CD4-positive, alpha-beta T cell treated with Interleukin-17A for 4 hours (primary cell): ENCODE measurements around the gene TCIRG1.
A peak's percentile ranks its signal among the peaks of the same experiment; 100 is the strongest.

Source experiments
- DNase-seq: peaks from one replicate; pipeline ENCODE4 v3.0.0-alpha.2; 2020; ENCODE audit warnings: mixed read lengths

The TCIRG1 gene

DNA sequence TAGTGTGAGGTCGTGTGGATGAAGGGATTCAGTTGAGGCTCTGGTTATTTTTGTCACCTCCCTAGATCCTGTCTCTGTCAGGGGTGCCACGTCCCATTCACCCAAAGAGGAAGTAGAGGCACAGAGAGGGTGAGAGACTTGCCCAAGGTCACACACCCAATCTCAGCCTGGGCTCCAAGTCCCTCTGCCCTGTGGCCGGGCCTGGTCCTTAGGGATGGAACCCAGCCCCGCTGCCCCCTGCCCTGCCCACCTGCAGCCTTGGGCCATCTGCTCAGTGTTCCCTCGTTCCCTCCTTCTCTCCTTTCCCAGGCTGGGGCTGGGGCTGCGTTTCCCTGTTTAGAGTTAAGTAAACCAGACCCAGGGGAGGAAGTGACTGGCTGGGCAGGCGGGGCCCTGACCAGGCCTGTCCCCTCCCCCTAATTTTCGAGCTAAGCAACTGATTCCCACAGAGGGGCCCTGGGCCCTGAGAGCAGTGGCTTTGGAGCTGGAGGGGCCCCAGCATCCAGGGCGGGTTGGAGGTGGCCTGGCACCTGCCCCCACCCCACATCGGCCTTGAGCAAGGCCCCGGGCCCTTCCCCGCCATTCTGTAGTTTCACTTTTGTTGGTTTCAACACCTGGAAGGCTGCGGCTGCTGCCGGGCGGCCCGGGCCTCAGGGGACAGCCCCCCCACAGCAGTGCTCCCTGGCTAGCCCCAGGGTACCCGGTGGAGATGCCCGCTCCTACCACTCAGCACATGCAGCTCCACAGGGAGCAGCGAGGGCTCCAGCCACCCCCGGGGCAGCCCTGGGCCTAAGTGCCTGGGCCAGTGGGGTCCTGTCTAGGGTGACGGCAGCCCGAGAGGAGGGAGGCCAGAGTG, 1.5 kb downstream of the TCIRG1 start:
- DNase-seq = peak; percentile 57

DNA sequence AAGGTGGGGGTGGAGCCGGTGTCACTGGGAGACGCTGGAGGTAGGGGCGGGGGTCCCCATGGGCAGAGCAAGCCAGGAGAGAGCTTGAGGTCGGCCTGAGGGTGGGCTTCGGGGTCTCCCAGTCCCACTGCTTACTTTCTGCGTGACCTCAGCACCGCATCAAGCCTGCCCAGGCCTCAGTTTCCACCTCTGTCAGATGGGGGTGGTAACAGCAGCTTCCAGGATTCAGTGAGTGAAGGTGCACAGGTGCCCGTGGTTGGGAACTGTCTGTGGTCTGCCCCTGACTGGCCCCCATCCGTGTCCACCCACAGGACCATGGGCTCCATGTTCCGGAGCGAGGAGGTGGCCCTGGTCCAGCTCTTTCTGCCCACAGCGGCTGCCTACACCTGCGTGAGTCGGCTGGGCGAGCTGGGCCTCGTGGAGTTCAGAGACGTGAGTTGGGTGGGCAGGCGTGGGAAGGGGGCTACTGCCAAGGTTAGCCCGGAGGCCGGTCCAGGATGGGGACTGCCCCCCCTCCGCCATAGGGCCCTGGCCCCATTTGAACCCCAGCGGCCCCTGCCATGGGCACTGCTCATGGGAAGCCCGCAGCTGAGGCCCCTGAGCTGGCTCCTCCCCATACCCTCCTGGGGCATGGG, 2.2 kb downstream of the TCIRG1 start:
- DNase-seq = peak; percentile 1

DNA sequence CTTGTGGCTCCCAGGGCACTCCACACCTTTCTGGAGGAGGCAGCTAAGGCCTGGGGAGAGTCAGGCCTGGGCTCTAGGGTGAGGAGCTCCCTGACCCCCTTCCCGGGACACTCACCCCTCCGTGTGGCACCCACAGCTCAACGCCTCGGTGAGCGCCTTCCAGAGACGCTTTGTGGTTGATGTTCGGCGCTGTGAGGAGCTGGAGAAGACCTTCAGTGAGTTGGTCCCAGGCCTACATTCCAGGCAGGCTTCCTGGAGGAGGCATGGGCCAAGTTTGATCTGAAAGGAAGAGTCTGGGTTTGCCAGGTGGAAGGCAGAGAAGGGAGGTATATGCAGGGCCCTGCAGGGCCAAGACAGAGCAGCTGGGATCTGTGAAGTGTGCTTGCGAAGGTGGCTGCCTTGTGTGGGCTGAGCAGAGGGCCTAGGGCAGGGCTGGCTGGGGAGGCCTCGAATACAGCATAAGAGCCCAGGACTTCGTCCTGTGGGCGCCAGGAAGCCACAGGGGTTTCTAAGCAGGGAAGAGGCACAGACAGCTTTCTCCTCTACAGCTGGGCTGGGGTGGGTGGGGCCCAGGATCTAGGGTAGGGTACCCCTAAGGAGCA, 2.9 kb downstream of the TCIRG1 start:
- peak; percentile 2 for DNase-seq

DNA sequence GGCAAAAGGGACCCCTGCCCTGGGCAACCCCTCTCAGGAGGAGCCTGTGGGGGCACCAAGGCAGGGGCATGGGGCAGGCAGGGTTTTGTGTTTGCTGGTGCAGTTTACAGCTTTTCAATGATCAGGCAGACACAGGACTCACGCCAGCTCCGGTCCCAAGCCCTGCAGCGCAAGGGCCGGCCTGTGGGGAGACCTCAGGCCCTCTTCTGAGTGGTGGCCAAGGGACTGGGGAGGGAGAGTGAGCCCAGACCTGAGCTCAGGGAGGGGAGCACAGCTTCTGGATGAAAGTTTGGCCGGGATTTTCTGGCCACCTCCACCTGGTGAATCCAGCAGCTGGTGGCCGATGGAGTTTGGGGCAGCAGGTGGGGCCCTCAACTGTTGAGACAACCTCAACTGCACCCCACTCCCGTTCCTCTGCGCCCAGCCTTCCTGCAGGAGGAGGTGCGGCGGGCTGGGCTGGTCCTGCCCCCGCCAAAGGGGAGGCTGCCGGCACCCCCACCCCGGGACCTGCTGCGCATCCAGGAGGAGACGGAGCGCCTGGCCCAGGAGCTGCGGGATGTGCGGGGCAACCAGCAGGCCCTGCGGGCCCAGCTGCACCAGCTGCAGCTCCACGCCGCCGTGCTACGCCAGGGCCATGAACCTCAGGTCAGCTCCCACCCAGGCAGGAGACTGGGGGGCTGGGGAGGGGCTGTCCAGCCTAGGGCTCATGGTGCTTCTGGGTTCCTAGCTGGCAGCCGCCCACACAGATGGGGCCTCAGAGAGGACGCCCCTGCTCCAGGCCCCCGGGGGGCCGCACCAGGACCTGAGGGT, 3.6 kb downstream of the TCIRG1 start:
- DNase-seq = no peak

DNA sequence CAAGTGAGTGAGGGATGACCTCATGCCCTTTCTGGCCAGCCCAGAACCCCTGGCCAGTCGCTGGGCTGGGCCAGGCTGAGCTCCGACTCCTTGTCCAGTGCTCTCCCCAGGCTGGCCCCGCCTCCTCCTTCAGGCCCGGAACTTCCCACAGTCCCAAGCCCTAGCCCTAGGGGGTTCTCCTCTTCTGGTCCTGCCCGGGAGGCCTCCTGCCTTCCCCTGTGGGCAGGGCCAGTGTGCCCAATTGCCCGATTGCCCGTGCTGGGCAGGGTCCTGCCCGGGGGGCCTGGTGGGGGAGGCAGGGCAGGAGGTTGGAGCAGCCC, 4.2 kb downstream of the TCIRG1 start:
- DNase-seq = no peak

DNA sequence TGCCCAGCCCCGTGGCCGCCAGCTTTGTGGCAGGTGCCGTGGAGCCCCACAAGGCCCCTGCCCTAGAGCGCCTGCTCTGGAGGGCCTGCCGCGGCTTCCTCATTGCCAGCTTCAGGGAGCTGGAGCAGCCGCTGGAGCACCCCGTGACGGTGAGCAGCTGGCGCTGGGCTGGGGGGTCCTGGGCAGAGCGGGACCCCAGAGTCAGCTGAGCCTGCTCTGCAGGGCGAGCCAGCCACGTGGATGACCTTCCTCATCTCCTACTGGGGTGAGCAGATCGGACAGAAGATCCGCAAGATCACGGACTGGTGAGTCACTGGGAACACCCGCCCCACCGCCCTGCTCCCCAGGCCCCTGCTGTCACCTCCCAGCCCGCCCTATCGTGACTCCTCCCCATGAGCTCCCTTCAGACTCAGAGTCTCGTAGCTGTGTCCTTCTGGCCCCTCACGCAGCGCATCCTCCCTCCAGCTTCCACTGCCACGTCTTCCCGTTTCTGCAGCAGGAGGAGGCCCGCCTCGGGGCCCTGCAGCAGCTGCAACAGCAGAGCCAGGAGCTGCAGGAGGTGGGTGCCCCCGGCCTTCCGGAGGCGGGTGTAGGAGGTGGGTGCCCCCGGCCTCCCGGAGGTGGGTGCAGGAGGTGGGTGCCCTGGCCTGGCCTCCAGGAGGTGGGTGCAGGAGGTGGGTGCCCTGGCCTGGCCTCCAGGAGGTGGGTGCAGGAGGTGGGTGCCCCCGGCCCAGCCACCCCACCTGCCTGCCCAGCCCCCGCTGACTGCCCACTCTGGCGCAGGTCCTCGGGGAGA, 4.7 kb downstream of the TCIRG1 start:
- DNase-seq = no peak

DNA sequence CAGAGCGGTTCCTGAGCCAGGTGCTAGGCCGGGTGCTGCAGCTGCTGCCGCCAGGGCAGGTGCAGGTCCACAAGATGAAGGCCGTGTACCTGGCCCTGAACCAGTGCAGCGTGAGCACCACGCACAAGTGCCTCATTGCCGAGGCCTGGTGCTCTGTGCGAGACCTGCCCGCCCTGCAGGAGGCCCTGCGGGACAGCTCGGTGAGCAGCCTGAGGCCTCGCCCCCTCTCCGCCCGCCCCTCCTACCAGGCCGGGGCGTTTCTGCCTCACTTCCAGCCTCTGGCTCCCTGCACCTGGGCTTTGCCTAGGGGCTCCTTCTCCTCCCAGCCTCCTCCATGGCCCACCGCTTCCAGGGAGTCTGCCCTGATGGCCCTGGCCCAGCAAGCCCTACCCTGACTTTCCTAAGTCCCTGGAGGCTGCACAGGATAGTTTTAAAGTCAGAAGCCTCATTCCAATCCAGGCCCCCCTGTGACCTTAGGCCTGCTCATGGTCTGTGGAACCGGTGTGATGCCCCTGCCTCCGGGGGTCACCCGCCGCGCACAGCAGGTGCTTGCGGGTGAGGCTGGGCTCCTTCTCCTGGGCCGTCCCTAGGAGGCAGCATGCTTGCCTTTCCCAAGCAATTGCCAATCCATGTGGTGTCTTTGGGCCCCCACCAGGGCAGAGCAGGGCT, 5.5 kb downstream of the TCIRG1 start:
- no peak for DNase-seq

DNA sequence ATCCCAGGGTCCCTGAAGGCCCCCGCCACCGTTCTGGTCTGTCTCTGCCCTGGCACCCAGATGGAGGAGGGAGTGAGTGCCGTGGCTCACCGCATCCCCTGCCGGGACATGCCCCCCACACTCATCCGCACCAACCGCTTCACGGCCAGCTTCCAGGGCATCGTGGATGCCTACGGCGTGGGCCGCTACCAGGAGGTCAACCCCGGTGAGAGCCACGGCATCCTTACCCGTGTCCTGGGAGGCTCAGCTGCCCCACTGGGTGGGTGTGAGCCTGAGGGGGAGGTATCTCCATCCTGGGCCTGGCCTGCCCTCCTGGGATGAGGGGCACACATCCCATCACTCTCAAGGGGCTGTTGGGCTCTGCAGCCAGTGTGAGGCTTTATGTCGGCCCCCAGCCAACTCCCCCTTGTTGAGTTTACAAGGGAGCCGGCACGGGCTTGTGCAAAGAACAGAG, 6.1 kb downstream of the TCIRG1 start:
- DNase-seq = no peak

DNA sequence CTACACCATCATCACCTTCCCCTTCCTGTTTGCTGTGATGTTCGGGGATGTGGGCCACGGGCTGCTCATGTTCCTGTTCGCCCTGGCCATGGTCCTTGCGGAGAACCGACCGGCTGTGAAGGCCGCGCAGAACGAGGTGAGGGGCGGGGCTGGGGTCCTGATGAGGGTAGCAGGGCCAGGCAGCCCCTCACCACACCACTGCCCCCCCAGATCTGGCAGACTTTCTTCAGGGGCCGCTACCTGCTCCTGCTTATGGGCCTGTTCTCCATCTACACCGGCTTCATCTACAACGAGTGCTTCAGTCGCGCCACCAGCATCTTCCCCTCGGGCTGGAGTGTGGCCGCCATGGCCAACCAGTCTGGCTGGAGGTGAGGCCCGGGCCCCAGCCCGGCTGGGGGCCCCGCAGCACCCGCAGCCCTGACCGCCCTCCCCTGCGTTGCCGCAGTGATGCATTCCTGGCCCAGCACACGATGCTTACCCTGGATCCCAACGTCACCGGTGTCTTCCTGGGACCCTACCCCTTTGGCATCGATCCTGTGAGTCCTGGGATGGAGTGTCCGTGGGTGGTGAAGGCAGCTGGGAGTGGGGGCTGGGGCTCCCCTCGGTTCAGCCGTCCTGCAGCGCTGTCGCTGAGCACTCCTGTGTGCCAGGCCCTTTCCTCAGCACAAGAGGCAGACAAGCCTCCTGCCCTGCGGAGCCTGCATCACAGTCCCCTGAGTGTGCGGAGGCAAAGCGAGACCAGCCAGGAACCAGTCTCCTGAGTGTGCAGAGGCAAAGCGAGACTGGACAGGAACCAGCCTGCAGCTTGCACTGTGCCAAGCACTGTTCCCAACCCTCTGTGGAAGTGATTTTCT, 8.8 kb downstream of the TCIRG1 start:
- no peak for DNase-seq

DNA sequence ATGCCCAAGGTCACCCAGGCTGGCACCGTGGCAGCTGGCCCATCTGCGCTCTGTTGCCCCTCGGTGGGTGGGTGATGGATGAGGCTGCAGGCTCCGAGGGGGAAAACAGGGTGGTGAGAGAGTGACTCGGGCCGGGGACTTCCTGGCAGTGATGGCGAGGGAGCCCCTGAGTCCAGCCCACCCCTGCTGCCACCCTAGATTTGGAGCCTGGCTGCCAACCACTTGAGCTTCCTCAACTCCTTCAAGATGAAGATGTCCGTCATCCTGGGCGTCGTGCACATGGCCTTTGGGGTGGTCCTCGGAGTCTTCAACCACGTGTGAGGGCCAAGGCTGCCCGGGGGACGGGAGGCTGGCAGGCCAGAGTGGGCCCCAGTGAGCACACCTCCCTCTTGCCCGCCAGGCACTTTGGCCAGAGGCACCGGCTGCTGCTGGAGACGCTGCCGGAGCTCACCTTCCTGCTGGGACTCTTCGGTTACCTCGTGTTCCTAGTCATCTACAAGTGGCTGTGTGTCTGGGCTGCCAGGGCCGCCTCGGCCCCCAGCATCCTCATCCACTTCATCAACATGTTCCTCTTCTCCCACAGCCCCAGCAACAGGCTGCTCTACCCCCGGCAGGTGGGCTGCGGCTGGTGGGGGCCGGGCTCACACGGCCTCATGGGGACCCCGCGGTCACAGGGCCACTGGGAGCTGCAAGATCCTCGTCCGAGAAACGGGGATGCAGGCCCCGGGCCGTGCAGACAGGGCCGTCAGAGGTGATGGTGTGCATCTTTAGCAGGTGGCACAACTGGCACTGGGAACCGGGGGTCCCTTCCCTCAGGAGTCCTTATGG, 10.1 kb downstream of the TCIRG1 start:
- no peak for DNase-seq

DNA sequence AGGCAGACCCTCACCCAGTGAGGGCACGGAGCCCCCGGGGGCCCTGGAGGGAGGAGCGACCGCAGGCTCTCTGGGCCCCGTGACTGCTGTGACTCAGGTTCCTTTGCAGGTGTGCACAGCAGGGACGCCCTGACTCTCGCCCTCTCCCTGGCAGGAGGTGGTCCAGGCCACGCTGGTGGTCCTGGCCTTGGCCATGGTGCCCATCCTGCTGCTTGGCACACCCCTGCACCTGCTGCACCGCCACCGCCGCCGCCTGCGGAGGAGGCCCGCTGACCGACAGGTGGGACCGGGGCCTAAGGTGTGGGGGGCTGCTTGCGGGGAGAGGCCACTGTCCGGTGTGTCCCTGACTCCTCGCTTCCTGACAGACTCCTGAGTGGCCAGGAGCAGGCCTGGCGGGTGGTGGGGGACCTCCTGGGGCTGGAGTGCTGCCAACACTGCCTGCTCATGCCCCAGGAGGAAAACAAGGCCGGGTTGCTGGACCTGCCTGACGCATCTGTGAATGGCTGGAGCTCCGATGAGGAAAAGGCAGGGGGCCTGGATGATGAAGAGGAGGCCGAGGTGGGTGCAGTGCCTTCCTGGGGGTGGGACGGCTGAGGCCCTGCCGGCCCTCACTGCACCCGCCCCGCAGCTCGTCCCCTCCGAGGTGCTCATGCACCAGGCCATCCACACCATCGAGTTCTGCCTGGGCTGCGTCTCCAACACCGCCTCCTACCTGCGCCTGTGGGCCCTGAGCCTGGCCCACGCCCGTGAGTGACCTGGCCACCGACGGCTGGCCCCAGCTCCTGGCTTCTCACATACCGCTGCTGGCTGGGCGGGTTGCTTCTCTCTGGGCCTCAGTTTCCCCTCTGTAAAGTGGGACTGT, 10.9 kb downstream of the TCIRG1 start:
- no peak for DNase-seq

DNA sequence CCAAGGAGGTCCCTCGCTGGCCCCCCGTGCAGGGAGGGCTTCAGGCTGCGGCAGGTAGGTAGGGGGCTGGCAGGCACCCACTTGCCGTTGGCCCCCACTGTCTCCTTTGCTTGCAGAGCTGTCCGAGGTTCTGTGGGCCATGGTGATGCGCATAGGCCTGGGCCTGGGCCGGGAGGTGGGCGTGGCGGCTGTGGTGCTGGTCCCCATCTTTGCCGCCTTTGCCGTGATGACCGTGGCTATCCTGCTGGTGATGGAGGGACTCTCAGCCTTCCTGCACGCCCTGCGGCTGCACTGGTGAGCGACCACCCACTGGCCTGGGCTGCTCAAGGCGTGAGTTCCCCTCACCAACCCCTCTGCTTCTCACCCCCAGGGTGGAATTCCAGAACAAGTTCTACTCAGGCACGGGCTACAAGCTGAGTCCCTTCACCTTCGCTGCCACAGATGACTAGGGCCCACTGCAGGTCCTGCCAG, 11.6 kb downstream of the TCIRG1 start:
- no peak for DNase-seq

DNA sequence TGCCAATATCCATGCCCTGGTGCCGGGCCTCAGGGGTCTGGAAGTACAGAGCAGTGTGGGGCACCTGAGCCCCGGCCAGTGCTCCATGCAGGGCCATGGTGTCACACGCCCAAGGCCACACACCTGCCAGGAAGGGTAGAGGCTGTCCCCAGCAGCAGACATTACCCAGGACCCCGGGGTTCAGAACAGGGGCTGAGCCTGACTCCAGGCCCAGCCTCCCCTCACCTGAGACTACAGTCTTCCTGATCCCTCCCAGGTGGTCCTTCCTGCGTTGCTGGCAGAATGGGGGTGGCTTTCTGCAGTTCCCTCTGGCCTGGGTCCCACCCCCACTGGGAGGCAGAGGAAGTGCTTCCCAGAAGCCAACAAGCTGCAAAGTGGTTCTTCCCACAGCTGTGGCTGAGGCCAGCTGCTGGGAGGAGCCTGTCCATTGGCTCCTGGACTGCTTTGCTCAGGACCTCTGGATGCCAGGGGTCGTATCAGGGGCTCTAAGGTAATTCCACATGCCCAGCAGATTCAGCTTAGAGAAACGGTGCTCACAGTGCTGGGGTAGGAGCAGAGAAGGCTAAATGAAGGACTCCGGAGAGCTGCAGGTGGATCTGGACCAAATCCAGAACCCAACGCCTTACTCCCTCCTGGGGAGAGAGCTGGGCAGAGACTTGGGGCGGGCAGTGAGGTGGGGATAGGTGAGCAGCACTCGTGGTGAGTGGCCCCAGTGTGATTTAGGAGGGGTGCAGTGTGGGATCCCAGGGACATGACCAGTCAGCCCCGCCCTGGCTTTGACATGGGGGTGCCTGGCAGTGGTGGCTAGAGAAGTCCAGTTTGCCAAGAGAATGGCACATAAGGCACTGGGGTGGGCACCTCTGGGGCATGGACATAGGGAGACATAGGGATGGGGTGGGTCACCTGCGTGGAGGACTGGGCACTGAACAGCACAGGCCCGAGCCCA, 12.6 kb downstream of the TCIRG1 start:
- no peak for DNase-seq

DNA sequence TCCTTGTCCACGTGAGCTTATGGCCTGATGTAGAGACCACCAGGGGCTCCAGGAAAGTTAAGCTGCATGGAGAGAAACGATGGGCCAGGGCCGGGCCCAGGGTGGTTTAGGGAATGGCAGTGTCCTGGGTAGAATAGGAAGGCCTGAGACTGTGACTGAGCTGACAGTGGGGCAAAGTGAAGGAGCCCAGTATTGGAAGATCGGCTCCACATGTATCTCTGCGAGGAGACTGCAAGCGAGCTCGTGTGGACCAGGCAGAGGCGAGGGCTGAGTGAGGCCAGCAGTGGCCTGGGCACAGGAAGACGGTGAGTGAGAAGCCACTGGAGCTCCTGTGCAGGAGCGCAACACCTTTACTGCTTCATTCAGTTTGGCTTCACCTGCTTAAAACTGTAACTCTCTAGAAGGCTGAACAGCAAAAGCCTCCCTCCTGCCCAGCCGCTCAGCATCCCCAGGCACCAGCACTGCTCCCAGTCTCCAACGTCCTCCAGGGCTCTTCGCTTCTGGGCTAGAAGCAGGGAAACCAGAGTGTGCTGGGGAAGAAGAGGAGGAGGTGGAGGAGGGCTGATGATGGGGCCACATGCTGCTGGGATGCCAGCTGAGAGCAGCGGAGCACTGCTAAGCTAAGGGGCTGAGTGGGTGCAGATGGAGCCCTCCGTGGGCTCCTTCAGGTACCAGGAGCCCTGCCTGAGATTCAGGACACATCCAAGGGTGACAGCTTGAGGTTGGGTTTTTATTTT, 13.5 kb downstream of the TCIRG1 start:
- no peak for DNase-seq

DNA sequence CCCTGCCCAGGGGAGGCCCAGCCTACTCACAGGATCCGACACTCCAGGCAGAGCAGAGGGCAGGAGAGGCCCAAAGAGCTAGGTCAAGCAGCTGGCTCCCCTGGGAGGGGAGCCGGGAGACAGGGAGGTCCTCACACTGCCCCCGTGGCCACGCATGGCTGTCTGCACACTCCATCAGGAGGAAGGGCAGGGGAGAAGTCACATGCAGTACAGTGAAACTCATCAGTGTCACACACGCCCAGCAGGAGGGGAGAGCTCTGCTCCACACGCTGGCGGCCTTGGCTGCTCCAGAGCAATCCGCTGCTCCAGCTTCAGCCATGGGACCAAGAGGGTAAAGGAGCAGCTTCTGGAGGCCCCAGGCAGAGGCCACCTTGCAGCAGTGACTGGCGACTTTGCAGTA, 14.3 kb downstream of the TCIRG1 start:
- DNase-seq = no peak

DNA sequence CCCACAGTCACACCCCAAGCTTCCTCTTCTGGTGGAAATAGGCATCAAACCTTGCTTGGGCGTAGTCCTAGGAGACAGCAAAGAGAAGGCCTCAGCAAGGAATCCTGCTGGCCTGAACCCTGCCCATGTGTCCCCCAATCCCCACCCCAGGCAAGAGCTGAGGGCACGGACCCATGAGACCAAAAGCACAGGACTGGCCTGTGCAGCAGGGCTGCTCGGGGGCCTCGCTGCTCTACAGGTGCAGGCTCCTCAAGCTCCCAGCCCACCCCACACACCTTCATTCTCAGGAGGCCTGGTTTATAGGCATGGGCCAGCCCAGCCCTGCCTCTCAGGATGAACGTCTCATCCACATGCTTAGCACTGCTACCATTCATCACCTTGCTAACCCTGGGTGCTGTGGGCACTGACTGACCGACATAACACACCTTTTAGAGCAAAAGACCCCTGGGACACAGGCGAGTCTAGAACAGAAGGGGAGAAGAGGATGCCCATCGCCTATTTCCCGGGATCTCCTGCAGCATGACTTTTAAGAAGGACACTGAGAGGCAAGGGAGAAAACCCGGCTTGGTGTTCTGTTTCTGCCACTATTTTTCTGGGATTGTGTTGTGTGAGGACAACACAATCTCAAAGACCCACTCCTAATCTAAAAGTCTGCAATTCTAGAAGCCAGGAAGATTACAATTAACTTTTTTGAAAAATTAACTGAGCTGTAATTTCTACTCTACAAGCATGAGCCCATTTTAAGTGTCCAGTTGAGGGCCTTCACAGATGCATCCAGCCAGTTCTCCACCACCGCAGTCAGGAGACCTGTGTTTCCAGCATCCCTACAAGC, 15.4 kb downstream of the TCIRG1 start:
- no peak for DNase-seq
